HCT116 (cell line): ENCODE results near the gene BRPF3. TPM values are rescaled to one million over a fixed set of nuclear protein-coding genes. Genes with fewer than 3 reads are reported as not detected.

Experiments
- ATAC-seq: fragments of 200-7000 bp; cut with Tn5 transposase; 2 replicates; pipeline ENCODE4 v1.9.1; 2020; ENCODE audit warnings: mild to moderate bottlenecking, moderate library complexity
- BruUV-seq: library from RNA; stranded (reverse); fragments of 400-500 nt; replicated peaks from 2 replicates; lab custom pipeline; 2021; lab: Mats Ljungman, UMichigan
- CTCF ChIA-PET: fragments of 300-600 bp; sonication (Branson Sonifier 250); formaldehyde crosslinking; loops from one replicate; lab custom pipeline; 2021; ENCODE audit warnings: antibody characterized with exemption; lab: Charles Lee
- POLR2A ChIA-PET: fragments of 300-600, 350-600 bp; sonication (Branson Sonifier 250); formaldehyde crosslinking; loops from one replicate; lab custom pipeline; 2021; ENCODE audit warnings: antibody characterized with exemption; lab: Charles Lee
- RAD21 ChIA-PET, 2 experiments: fragments of 300-600 bp; sonication (Branson Sonifier 250); formaldehyde crosslinking; loops; one replicate each; lab custom pipeline; 2023; ENCODE audit warnings: low total read pairs in 2 of 2; ENCODE audit not compliant: uncharacterized antibody in 2 of 2, unreplicated experiment in 2 of 2, low non-redundant PET in 1 of 2; lab: Charles Lee
- DNase-seq: peaks from one replicate; pipeline ENCODE4 v3.0.0-alpha.2; 2010; ENCODE audit warnings: low read depth, low spot score
- H2AFZ ChIP-seq: fragments of 200-600 bp; shearing (Covaris generic), sonication (generic); 2 replicates; pipeline ENCODE4 v1.6.1; 2017; ENCODE audit warnings: low read depth, mixed run types, mixed read lengths, antibody characterized with exemption, low read length; ENCODE audit not compliant: poor library complexity, severe bottlenecking
- H3K27ac ChIP-seq: 2 replicates; pipeline ENCODE4 v1.5.1; 2012; ENCODE audit warnings: low read depth, low read length
- H3K27me3 ChIP-seq: fragments of 200-600 bp; sonication (generic); 2 replicates; pipeline ENCODE4 v1.6.1; 2016; ENCODE audit warnings: mixed run types, low read length, mixed read lengths; ENCODE audit not compliant: insufficient read depth
- H3K36me3 ChIP-seq, 2 experiments: fragments of 200-500 bp in 1 of 2; fragments of 200-600 bp in 1 of 2; sonication (Bioruptor generic) in 1 of 2; sonication (generic) in 1 of 2; 2 replicates each; pipeline versions ENCODE4 v1.5.1 to v1.6.1; 2014 to 2016; ENCODE audit warnings: low read length in 2 of 2, inconsistent platforms in 1 of 2, mixed read lengths in 1 of 2, mixed run types in 1 of 2; ENCODE audit not compliant: insufficient read depth in 2 of 2, control insufficient read depth in 1 of 2
- H3K4me1 ChIP-seq, 2 experiments: fragments of 200-600 bp in 1 of 2; sonication (generic) in 1 of 2; 2 replicates each; pipeline versions ENCODE4 v1.5.1 to v1.6.1; 2012 to 2017; ENCODE audit warnings: low read length in 2 of 2, inconsistent platforms in 1 of 2, mild to moderate bottlenecking in 1 of 2, mixed read lengths in 1 of 2, mixed run types in 1 of 2, moderate library complexity in 1 of 2; ENCODE audit not compliant: insufficient read depth in 2 of 2, control insufficient read depth in 1 of 2
- H3K4me2 ChIP-seq: fragments of 200-600 bp; sonication (generic); 2 replicates; pipeline ENCODE4 v1.6.1; 2017; ENCODE audit warnings: mixed run types, low read length, mixed read lengths
- H3K4me3 ChIP-seq, 2 experiments: fragments of 200-600 bp in 1 of 2; sonication (generic) in 1 of 2; replicated peaks in 1 of 2; 2 replicates each; pipeline ENCODE4 v1.5.1; 2011 to 2016; ENCODE audit warnings: low read length in 2 of 2, control low read depth in 1 of 2, low read depth in 1 of 2, mild to moderate bottlenecking in 1 of 2, mixed read lengths in 1 of 2, mixed run types in 1 of 2
- H3K79me2 ChIP-seq: fragments of 200-600 bp; sonication (generic); 2 replicates; pipeline ENCODE4 v1.6.1; 2017; ENCODE audit warnings: mild to moderate bottlenecking, mixed run types, low read length, moderate library complexity, mixed read lengths; ENCODE audit not compliant: insufficient read depth
- H3K9ac ChIP-seq: fragments of 200-600 bp; sonication (generic); 2 replicates; pipeline ENCODE4 v1.6.1; 2016; ENCODE audit warnings: low read length, mixed read lengths
- H3K9me2 ChIP-seq: fragments of 200-600 bp; sonication (generic), shearing (Covaris generic); 2 replicates; pipeline ENCODE4 v1.6.1; 2017; ENCODE audit warnings: mixed run types, mild to moderate bottlenecking, moderate library complexity; ENCODE audit not compliant: insufficient read depth
- H3K9me3 ChIP-seq, 2 experiments: fragments of 200-500 bp in 1 of 2; fragments of 200-600 bp in 1 of 2; sonication (Bioruptor generic) in 1 of 2; sonication (generic) in 1 of 2; 2 replicates each; pipeline ENCODE4 v1.6.1; 2014 to 2017; ENCODE audit warnings: low read length in 2 of 2, mixed read lengths in 2 of 2, inconsistent platforms in 1 of 2, low read depth in 1 of 2, mild to moderate bottlenecking in 1 of 2, mixed run types in 1 of 2, moderate library complexity in 1 of 2; ENCODE audit not compliant: control insufficient read depth in 1 of 2, insufficient read depth in 1 of 2
- H4K20me1 ChIP-seq: fragments of 200-600 bp; sonication (generic), shearing (Covaris generic); 2 replicates; pipeline ENCODE4 v1.6.1; 2017; ENCODE audit warnings: mixed run types, mild to moderate bottlenecking, moderate library complexity; ENCODE audit not compliant: insufficient read depth
- CBX3 ChIP-seq: IDR thresholded peaks from 2 replicates; pipeline ENCODE4 v1.6.1; 2012; ENCODE audit warnings: low read depth
- ELF1 ChIP-seq: IDR thresholded peaks from 2 replicates; pipeline ENCODE4 v1.6.1; 2012; ENCODE audit warnings: low read depth, borderline replicate concordance
- EZH2phosphoT487 ChIP-seq: fragments of 200-600 bp; IDR thresholded peaks from 2 replicates; pipeline ENCODE4 v1.6.1; 2018; ENCODE audit warnings: antibody characterized with exemption, borderline replicate concordance
- MAX ChIP-seq: IDR thresholded peaks from 2 replicates; pipeline ENCODE4 v1.6.1; 2012
- POLR2A ChIP-seq: IDR thresholded peaks from 2 replicates; pipeline ENCODE4 v1.7.0; 2011; ENCODE audit warnings: borderline replicate concordance; ENCODE audit not compliant: insufficient read depth, insufficient read length; ENCODE audit errors: extremely low read depth
- REST ChIP-seq: IDR thresholded peaks from 2 replicates; pipeline ENCODE4 v1.6.1; 2012; ENCODE audit warnings: low read depth
- SP1 ChIP-seq: IDR thresholded peaks from 2 replicates; pipeline ENCODE4 v1.6.1; 2012; ENCODE audit warnings: low read depth
- TCF7L2 ChIP-seq: IDR thresholded peaks from 2 replicates; pipeline ENCODE4 v1.7.0; 2011; ENCODE audit warnings: borderline replicate concordance, inconsistent platforms; ENCODE audit not compliant: insufficient read depth, insufficient read length; ENCODE audit errors: extremely low read depth
- ZNF274 ChIP-seq: fragments of 200-500 bp; sonication (Bioruptor generic); IDR thresholded peaks from 2 replicates; pipeline ENCODE4 v1.6.1; 2014; ENCODE audit warnings: mild to moderate bottlenecking, low read depth, low read length, inconsistent platforms
- intact Hi-C: fragments of 100-400 bp; cut with micrococcal nuclease; formaldehyde crosslinking; loops from 2 replicates; pipeline ENCODE4 v1.10.0; 2022
- total RNA-seq: library from RNA; stranded (reverse); gene quantifications from one replicate; pipeline ENCODE4 v1.2.1, GENCODE V29; 2021; ENCODE audit not compliant: unreplicated experiment

Gene BRPF3
- total RNA-seq, 1 experiment from 2014 or later: 20.3 TPM

- intact Hi-C loops: no loop called here
- POLR2A ChIA-PET: no interaction called here
- CTCF ChIA-PET: interaction anchor here (1.5 kb wide), 1 partner anchor 32 kb away, joined by 3 read pairs; no protein-coding TSS in a partner anchor
These were observed 25.0 kb upstream of the BRPF3 start for GRCh38 chr6:36171573-36171972.

More at GRCh38 chr6:36171573-36171972, 25.0 kb upstream of the BRPF3 start:
- no peak overlapping the region for H3K9ac ChIP-seq
- no peaks in the 10 kb centered on the region for H3K36me3 ChIP-seq
- no peak overlapping the region for H3K27ac ChIP-seq
- H4K20me1 ChIP-seq: no peaks in the 10 kb centered on the region
- H3K9me2 ChIP-seq: no peaks in the 10 kb centered on the region
- no peaks in the 10 kb centered on the region for H3K79me2 ChIP-seq
- H3K27me3 ChIP-seq: no peaks in the 10 kb centered on the region
- BruUV-seq: no TSS peak
- no peaks in the 10 kb centered on the region for H3K9me3 ChIP-seq
- no peak for ATAC-seq
- RAD21 ChIA-PET: no interaction called here
- H3K4me3 ChIP-seq: no peak overlapping the region
- no peak overlapping the region for H3K4me2 ChIP-seq
- no peaks in the 10 kb centered on the region for H3K4me1 ChIP-seq
- no peak for DNase-seq
- no peak overlapping the region for H2AFZ ChIP-seq
- TF ChIP-seq ZNF274: no peak
- TF ChIP-seq TCF7L2: no peak
- TF ChIP-seq REST: no peak
- no peak for TF ChIP-seq POLR2A
- no peak for TF ChIP-seq MAX
- no peak for TF ChIP-seq CBX3
- no peak for TF ChIP-seq ELF1
- TF ChIP-seq EZH2phosphoT487: no peak
- no peak for TF ChIP-seq SP1
